Peyer's patch (tissue), 4 donors: ENCODE results near the gene PLA2G6.

Experiments used
- CTCF ChIP-seq, 6 experiments: fragments of 450-650 bp in 4 of 6; fragments of 200-600 bp in 2 of 6; sonication (generic) in 1 of 6; IDR thresholded peaks; one replicate each; pipeline ENCODE4 v1.5.1; 2017 to 2019; ENCODE audit warnings: antibody characterized with exemption in 6 of 6, mild to moderate bottlenecking in 3 of 6, moderate library complexity in 1 of 6
- POLR2A ChIP-seq, 2 donors: fragments of 450-650 bp; IDR thresholded peaks; one replicate each; pipeline ENCODE4 v1.5.1; 2017; ENCODE audit warnings: antibody characterized with exemption in 2 of 2, mild to moderate bottlenecking in 2 of 2, moderate library complexity in 2 of 2

DNA sequence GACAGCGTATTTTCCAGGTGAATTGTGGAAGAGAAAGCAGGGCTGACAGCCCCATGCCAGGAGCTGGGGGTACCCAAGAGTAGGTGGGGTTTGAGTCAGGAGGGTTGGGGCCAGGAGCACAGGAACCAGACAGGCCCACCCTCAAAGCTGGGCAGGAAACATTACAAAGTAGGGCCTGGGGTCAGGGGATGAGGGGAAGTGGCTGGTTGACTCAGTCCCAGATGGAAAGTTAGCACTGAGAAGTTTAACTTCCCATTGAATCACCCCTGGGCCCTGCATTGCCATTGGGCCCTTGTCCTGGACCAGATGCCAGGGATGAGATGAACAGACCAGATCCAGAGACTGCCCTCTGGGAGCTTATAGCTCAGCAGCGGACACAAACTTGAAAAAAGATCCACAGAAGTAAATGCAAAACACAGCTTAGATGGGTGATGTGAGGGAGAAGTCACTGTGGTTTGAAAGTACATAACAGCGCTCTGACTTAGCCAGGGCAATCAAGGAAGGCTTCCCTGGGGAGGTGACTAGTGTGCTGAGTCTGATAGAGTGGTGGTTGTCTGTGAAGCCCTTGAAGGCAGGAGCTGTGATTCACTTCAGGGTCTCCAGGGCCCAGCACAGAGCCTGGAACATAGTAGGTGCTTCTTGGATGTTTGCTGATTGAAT is 22.4 kb upstream of the PLA2G6 start:
- TF ChIP-seq CTCF (IDR thresholded peaks at IDR 0.05) (no peak), POLR2A (IDR thresholded peaks at IDR 0.05) (no peak)
